Occipital lobe (tissue), 2 donors: Measurements from ENCODE around the gene UBE2N. TPM values are rescaled to one million over a fixed set of nuclear protein-coding genes. Genes with fewer than 3 reads are reported as not detected.

Source experiments
- DNase-seq: peaks from one replicate; lab custom pipeline; 2025; lab: John Stamatoyannopoulos, UW
- total RNA-seq: library from RNA; depleted of rRNA; stranded (reverse); fragments of >200 nt; gene quantifications from one replicate; pipeline ENCODE4 v1.2.3, GENCODE V29; 2014

UBE2N gene
- 180 TPM for total RNA-seq

- peak; percentile 98 for DNase-seq
Measured at GRCh38 chr12:93441617-93442410, at the start of gene UBE2N. TSS of gene UBE2N (minus strand) at chr12:93441947. CDS start at chr12:93441884, 63 bp downstream.

- no peak for DNase-seq
Measured at GRCh38 chr12:93484315-93484981, 42.7 kb upstream of the UBE2N start.

GRCh38 chr12:93483151-93483807, 41.5 kb upstream of the UBE2N start:
- DNase-seq, result no peak

GRCh38 chr12:93482721-93483120, 41.0 kb upstream of the UBE2N start:
- DNase-seq, result no peak

- no peak for DNase-seq
Measured at GRCh38 chr12:93476555-93476954, 34.8 kb upstream of the UBE2N start.

GRCh38 chr12:93469386-93469785, 27.6 kb upstream of the UBE2N start:
- DNase-seq, result no peak

GRCh38 chr12:93468008-93468371, 26.2 kb upstream of the UBE2N start:
- no peak for DNase-seq

- peak; percentile 80 for DNase-seq
Measured at GRCh38 chr12:93467351-93468007, 25.7 kb upstream of the UBE2N start, which contains the start of gene MRPL42. TSS of gene MRPL42 (plus strand) at chr12:93467514. CDS start at chr12:93469286, 1,772 bp downstream.

GRCh38 chr12:93466625-93467350, 25.0 kb upstream of the UBE2N start:
- no peak for DNase-seq

- DNase-seq, result no peak
Measured at GRCh38 chr12:93465841-93466240, 24.1 kb upstream of the UBE2N start.

- DNase-seq, result no peak
Measured at GRCh38 chr12:93461503-93461902, 19.8 kb upstream of the UBE2N start.

GRCh38 chr12:93460902-93461301, 19.2 kb upstream of the UBE2N start:
- DNase-seq, result no peak

- DNase-seq, result no peak
Measured at GRCh38 chr12:93460003-93460402, 18.3 kb upstream of the UBE2N start.

GRCh38 chr12:93459097-93459496, 17.4 kb upstream of the UBE2N start:
- DNase-seq, result no peak

GRCh38 chr12:93456077-93456476, 14.3 kb upstream of the UBE2N start:
- DNase-seq, result no peak

GRCh38 chr12:93453633-93454032, 11.9 kb upstream of the UBE2N start:
- no peak for DNase-seq

GRCh38 chr12:93451423-93452158, 9.8 kb upstream of the UBE2N start:
- DNase-seq, result no peak

- DNase-seq, result no peak
Measured at GRCh38 chr12:93449277-93449676, 7.5 kb upstream of the UBE2N start.

GRCh38 chr12:93448796-93449195, 7.0 kb upstream of the UBE2N start:
- DNase-seq, result no peak

GRCh38 chr12:93447555-93448290, 6.0 kb upstream of the UBE2N start:
- DNase-seq, result no peak
